Lung (tissue), 12 donors: ENCODE results near the gene BRD4. TPM values are rescaled to one million over a fixed set of nuclear protein-coding genes. Genes with fewer than 3 reads are reported as not detected.

Source experiments
- ATAC-seq: fragments of 200-7000 bp; cut with Tn5 transposase; one replicate; pipeline ENCODE4 v1.9.1; 2020; ENCODE audit warnings: moderate number of reproducible peaks; ENCODE audit not compliant: insufficient read depth, low FRiP score
- DNase-seq, 3 donors: peaks; one replicate each; pipeline ENCODE4 v3.0.0-alpha.2; 2013 to 2017
- H3K27ac ChIP-seq, 2 donors: one replicate each; pipeline ENCODE4 v1.5.1; 2013; ENCODE audit warnings: mild to moderate bottlenecking in 2 of 2, moderate library complexity in 2 of 2, control low read depth in 1 of 2, inconsistent platforms in 1 of 2, low read depth in 1 of 2, low read length in 1 of 2
- H3K27me3 ChIP-seq, 3 donors: one replicate each; pipeline ENCODE4 v1.5.1; 2013; ENCODE audit warnings: low read length in 2 of 3; ENCODE audit not compliant: control insufficient read depth in 3 of 3, insufficient read depth in 3 of 3
- H3K36me3 ChIP-seq, 4 donors: one replicate each; pipeline ENCODE4 v1.5.1; 2013; ENCODE audit warnings: low read length in 4 of 4, mild to moderate bottlenecking in 1 of 4, moderate library complexity in 1 of 4; ENCODE audit not compliant: control insufficient read depth in 4 of 4, insufficient read depth in 4 of 4
- H3K4me1 ChIP-seq, 5 donors: one replicate each; pipeline ENCODE4 v1.5.1; 2013; ENCODE audit warnings: low read length in 5 of 5, mild to moderate bottlenecking in 2 of 5, moderate library complexity in 1 of 5; ENCODE audit not compliant: control insufficient read depth in 5 of 5, insufficient read depth in 5 of 5
- H3K4me3 ChIP-seq: one replicate; pipeline ENCODE4 v1.5.1; 2013; ENCODE audit warnings: mild to moderate bottlenecking, control low read depth, moderate library complexity
- H3K9ac ChIP-seq, 2 donors: one replicate each; pipeline ENCODE4 v1.5.1; 2013; ENCODE audit warnings: low read length in 2 of 2, control low read depth in 1 of 2; ENCODE audit not compliant: insufficient read depth in 1 of 2
- H3K9me3 ChIP-seq, 4 donors: one replicate each; pipeline ENCODE4 v1.5.1; 2013; ENCODE audit warnings: low read length in 3 of 4, mild to moderate bottlenecking in 1 of 4, moderate library complexity in 1 of 4; ENCODE audit not compliant: control insufficient read depth in 4 of 4, insufficient read depth in 3 of 4
- CTCF ChIP-seq: IDR thresholded peaks from 2 replicates; pipeline ENCODE4 v1.5.1; 2012; ENCODE audit warnings: mild to moderate bottlenecking; ENCODE audit errors: control extremely low read depth, extremely low read depth
- WGBS, 2 donors: extraction: QIAGEN DNeasy Blood & Tissue Kit; methylation state at CpG; one replicate each; pipeline ENCODE4 v1.1.7; 2013; 5-methylcytosine and 5-hydroxymethylcytosine counted together
- polyA plus RNA-seq, 2 donors: library from polyadenylated mRNA; stranded (reverse); fragments of 200-250 nt; gene quantifications; one replicate each; pipeline ENCODE4 v1.2.1, GENCODE V29; 2013
- total RNA-seq, 2 donors: library from RNA; depleted of rRNA in 1 of 2; stranded (reverse); fragments of >200 nt in 1 of 2; gene quantifications; one replicate each; pipeline ENCODE4 v1.2.1, GENCODE V29; 2014 to 2021
- donor health status: control.
- donor health status: control.
- donor health status: Bipolar disorder and iron deficiency.
- donor health status: healthy.
- donor health status: DM: yes; HTN: yes; CAD: no.

The BRD4 gene
- total and polyA plus RNA-seq, 4 donors, result 23.2 to 89.0 (median 37.7) TPM

GRCh38 chr19:15379999-15380647, 47.8 kb upstream of the BRD4 start:
- Histone ChIP-seq H3K4me1 (peaks cover 0 to 19% (median 10%) of the 10 kb centered on the region in 5 donors), H3K9me3 (no peaks in the 10 kb centered on the region), H3K27me3 (no peaks in the 10 kb centered on the region), H3K4me3 (peak overlapping the region; percentile 74), H3K27ac (peak overlapping the region; percentile 80 to 90), H3K9ac (no peak overlapping the region), H3K36me3 (peaks cover 0 to 3% (median under 1%) of the 10 kb centered on the region in 4 donors)
- DNase-seq (peak in 2 of 3 donors; percentile 50 to 57), ATAC-seq (no peak)
- no peak for TF ChIP-seq CTCF
- 2 to 3% methylated on average over 37 to 56 of the region's 56 CpGs for WGBS, 2 donors

GRCh38 chr19:15379083-15379998, 47.0 kb upstream of the BRD4 start, which contains the start of gene AKAP8:
TSS of gene AKAP8 (minus strand) at chr19:15379787. CDS start at chr19:15379731, 56 bp downstream.
- peak; percentile 99 for DNase-seq
- H3K9me3 ChIP-seq, result no peaks in the 10 kb centered on the region
- H3K27ac ChIP-seq, result peak within 1 kb of the TSS; percentile 97 to 99
- H3K9ac ChIP-seq, result peak within 1 kb of the TSS; percentile 69
- H3K4me3 ChIP-seq, result peak within 1 kb of the TSS; percentile 80
- H3K27me3 ChIP-seq, result no peaks in the 10 kb centered on the region
- H3K4me1 ChIP-seq, result peaks cover 0 to 22% (median 17%) of the 10 kb centered on the region in 5 donors
- H3K36me3 ChIP-seq, result peaks cover 0 to 5% (median 1%) of the 10 kb centered on the region in 4 donors
- WGBS, 2 donors, result 0% methylated on average over 90 to 111 of the region's 111 CpGs
- ATAC-seq, result peak; percentile 95
- TF ChIP-seq CTCF, result no peak

- Histone ChIP-seq H3K9ac (peak overlapping the region; percentile 69), H3K36me3 (peaks cover 0 to 12% (median 1%) of the 10 kb centered on the region in 4 donors), H3K27me3 (no peaks in the 10 kb centered on the region), H3K9me3 (no peaks in the 10 kb centered on the region), H3K27ac (peak overlapping the region; percentile 97 to 99), H3K4me3 (peak overlapping the region; percentile 80), H3K4me1 (peaks cover 0 to 24% (median 17%) of the 10 kb centered on the region in 5 donors)
- peak; percentile 49 to 58 (median 50) for DNase-seq
- no peak for ATAC-seq
- 0% methylated on average over 22 of the region's 22 CpGs for WGBS, 2 donors
- TF ChIP-seq CTCF, result no peak
These were observed 46.3 kb upstream of the BRD4 start for GRCh38 chr19:15378534-15379082.
